H9 (cell line): ENCODE measurements around the gene COL4A1. TPM values are rescaled to one million over a fixed set of nuclear protein-coding genes. Genes with fewer than 3 reads are reported as not detected.

Experiments
- DNase-seq: peaks from one replicate; pipeline ENCODE4 v3.0.0-alpha.2; 2017
- H2AFZ ChIP-seq: one replicate; pipeline ENCODE4 v1.6.1; 2013; ENCODE audit warnings: mild to moderate bottlenecking, low read length, control low read depth, moderate library complexity
- H2AK5ac ChIP-seq: 2 replicates; pipeline ENCODE4 v1.6.1; 2013; ENCODE audit warnings: low read length, control low read depth, mixed read lengths; ENCODE audit not compliant: insufficient read length
- H2BK120ac ChIP-seq: one replicate; pipeline ENCODE4 v1.6.1; 2013; ENCODE audit warnings: low read depth, mild to moderate bottlenecking, low read length, control low read depth, inconsistent platforms; ENCODE audit not compliant: poor library complexity, severe bottlenecking
- H2BK12ac ChIP-seq: 2 replicates; pipeline ENCODE4 v1.6.1; 2013; ENCODE audit warnings: low read length, control low read depth, mixed read lengths, low read depth; ENCODE audit not compliant: insufficient read length
- H2BK15ac ChIP-seq: 2 replicates; pipeline ENCODE4 v1.6.1; 2013; ENCODE audit warnings: low read depth, low read length, control low read depth
- H2BK20ac ChIP-seq: one replicate; pipeline ENCODE4 v1.6.1; 2013; ENCODE audit warnings: low read depth, mild to moderate bottlenecking, low read length, control low read depth, inconsistent platforms; ENCODE audit not compliant: poor library complexity, severe bottlenecking
- H2BK5ac ChIP-seq: 2 replicates; pipeline ENCODE4 v1.6.1; 2013; ENCODE audit warnings: low read length, control low read depth, mixed read lengths; ENCODE audit not compliant: insufficient read length
- H3K14ac ChIP-seq: 2 replicates; pipeline ENCODE4 v1.6.1; 2013; ENCODE audit warnings: low read length, control low read depth; ENCODE audit not compliant: insufficient read depth
- H3K18ac ChIP-seq: 2 replicates; pipeline ENCODE4 v1.6.1; 2013; ENCODE audit warnings: low read depth, mild to moderate bottlenecking, mixed read lengths, low read length, control low read depth; ENCODE audit not compliant: insufficient read length
- H3K23ac ChIP-seq: 2 replicates; pipeline ENCODE4 v1.6.1; 2013; ENCODE audit warnings: low read length, control low read depth, mixed read lengths, low read depth; ENCODE audit not compliant: insufficient read length
- H3K23me2 ChIP-seq: 2 replicates; pipeline ENCODE4 v1.6.1; 2013; ENCODE audit warnings: low read depth, mild to moderate bottlenecking, mixed read lengths, low read length, control low read depth; ENCODE audit not compliant: insufficient read length, poor library complexity, severe bottlenecking
- H3K27ac ChIP-seq: 2 replicates; pipeline ENCODE4 v1.5.1; 2013; ENCODE audit warnings: low read length, control low read depth, mixed read lengths, low read depth; ENCODE audit not compliant: insufficient read length
- H3K27me3 ChIP-seq: 2 replicates; pipeline ENCODE4 v1.6.1; 2013; ENCODE audit warnings: low read length, control low read depth, inconsistent platforms; ENCODE audit not compliant: insufficient read depth
- H3K4ac ChIP-seq: 2 replicates; pipeline ENCODE4 v1.6.1; 2013; ENCODE audit warnings: low read depth, mild to moderate bottlenecking, control low read depth, inconsistent platforms, low read length, moderate library complexity
- H3K4me1 ChIP-seq: 2 replicates; pipeline ENCODE4 v1.6.1; 2013; ENCODE audit warnings: low read length, control low read depth, inconsistent platforms; ENCODE audit not compliant: insufficient read depth
- H3K4me2 ChIP-seq: 2 replicates; pipeline ENCODE4 v1.6.1; 2013; ENCODE audit warnings: low read length, control low read depth, mixed read lengths; ENCODE audit not compliant: insufficient read length, insufficient read depth
- H3K56ac ChIP-seq: 2 replicates; pipeline ENCODE4 v1.6.1; 2013; ENCODE audit warnings: low read depth, mild to moderate bottlenecking, mixed read lengths, low read length, control low read depth; ENCODE audit not compliant: insufficient read length
- H3K79me1 ChIP-seq: 2 replicates; pipeline ENCODE4 v1.6.1; 2013; ENCODE audit warnings: low read depth, mild to moderate bottlenecking, moderate library complexity, low read length, control low read depth, inconsistent platforms; ENCODE audit not compliant: insufficient read depth, poor library complexity, severe bottlenecking
- H3K79me2 ChIP-seq: 2 replicates; pipeline ENCODE4 v1.6.1; 2013; ENCODE audit warnings: low read length, control low read depth, inconsistent platforms; ENCODE audit not compliant: insufficient read depth
- H3K9ac ChIP-seq: 2 replicates; pipeline ENCODE4 v1.6.1; 2013; ENCODE audit warnings: low read length, control low read depth, mixed read lengths; ENCODE audit not compliant: insufficient read length; ENCODE audit errors: extremely low read depth
- H3K9me3 ChIP-seq: one replicate; pipeline ENCODE4 v1.6.1; 2013; ENCODE audit warnings: low read depth, low read length, inconsistent platforms; ENCODE audit not compliant: control insufficient read depth
- H3T11ph ChIP-seq: one replicate; pipeline ENCODE4 v1.6.1; 2013; ENCODE audit warnings: mild to moderate bottlenecking, low read length, control low read depth, inconsistent platforms
- H4K20me1 ChIP-seq: one replicate; pipeline ENCODE4 v1.6.1; 2013; ENCODE audit not compliant: control insufficient read depth, insufficient read length, insufficient read depth
- H4K5ac ChIP-seq: 2 replicates; pipeline ENCODE4 v1.6.1; 2013; ENCODE audit warnings: low read depth, mild to moderate bottlenecking, mixed read lengths, low read length, control low read depth; ENCODE audit not compliant: insufficient read length
- H4K8ac ChIP-seq: replicated peaks from 2 replicates; pipeline ENCODE4 v1.6.1; 2013; ENCODE audit warnings: low read length, control low read depth, mixed read lengths, low read depth; ENCODE audit not compliant: insufficient read length
- H4K91ac ChIP-seq: 2 replicates; pipeline ENCODE4 v1.6.1; 2013; ENCODE audit warnings: low read depth, mild to moderate bottlenecking, moderate library complexity, mixed read lengths, low read length, control low read depth; ENCODE audit not compliant: insufficient read length
- H3K27ac Mint-ChIP-seq, 3 experiments: 2 replicates in 2 of 3; 3 replicates in 1 of 3; pipeline ENCODE4 v1.8.0; 2020 to 2021; ENCODE audit warnings: mixed read lengths in 3 of 3, mild to moderate bottlenecking in 1 of 3, moderate library complexity in 1 of 3
- H3K27me3 Mint-ChIP-seq: 2 replicates; pipeline ENCODE4 v1.8.0; 2021; ENCODE audit warnings: low read depth, mild to moderate bottlenecking, moderate library complexity, mixed read lengths
- H3K36me3 Mint-ChIP-seq, 3 experiments: 2 replicates in 2 of 3; 3 replicates in 1 of 3; pipeline ENCODE4 v1.8.0; 2020 to 2021; ENCODE audit warnings: low read depth in 3 of 3, mixed read lengths in 3 of 3; ENCODE audit not compliant: insufficient read depth in 1 of 3
- H3K4me1 Mint-ChIP-seq, 2 experiments: 2 replicates each; pipeline ENCODE4 v1.8.0; 2020; ENCODE audit warnings: mixed read lengths in 2 of 2
- H3K4me3 Mint-ChIP-seq, 2 experiments: 2 replicates in 1 of 2; 3 replicates in 1 of 2; pipeline ENCODE4 v1.8.0; 2020 to 2021; ENCODE audit warnings: mild to moderate bottlenecking in 2 of 2, mixed read lengths in 2 of 2, moderate library complexity in 1 of 2
- H3K9me3 Mint-ChIP-seq, 2 experiments: 2 replicates in 1 of 2; 3 replicates in 1 of 2; pipeline ENCODE4 v1.8.0; 2020; ENCODE audit warnings: mild to moderate bottlenecking in 2 of 2, mixed read lengths in 2 of 2, moderate library complexity in 1 of 2
- CTCF ChIP-seq: fragments of 200-600 bp; sonication (generic); conservative IDR thresholded peaks from 3 replicates; pipeline ENCODE4 v1.8.0; 2021; ENCODE audit warnings: antibody characterized with exemption, mild to moderate bottlenecking
- WGBS: extraction: QIAGEN DNeasy Blood & Tissue Kit; methylation state at CpG from one replicate; pipeline ENCODE4 v1.1.7; 2013; ENCODE audit warnings: missing lambda C conversion rate, low lambda C conversion rate, mixed read lengths; ENCODE audit not compliant: insufficient read length; ENCODE audit errors: extremely low coverage; 5-methylcytosine and 5-hydroxymethylcytosine counted together
- total RNA-seq: library from RNA; stranded (reverse); gene quantifications from 2 replicates; pipeline ENCODE4 v1.2.1, GENCODE V29; 2021

Gene COL4A1
- total RNA-seq, 1 experiment from 2014 or later = 73.1 TPM

GRCh38 chr13:110301606-110302553 lies 5.1 kb downstream of the COL4A1 start:
- Histone ChIP-seq H3K23me2 (no peaks in the 10 kb centered on the region), H4K20me1 (no peaks in the 10 kb centered on the region), H4K8ac (no peak overlapping the region), H3T11ph (no peak overlapping the region), H3K9me3 (no peaks in the 10 kb centered on the region), H3K18ac (no peak overlapping the region), H3K23ac (no peak overlapping the region), H4K5ac (no peak overlapping the region), H2BK12ac (no peak overlapping the region), H2BK5ac (no peak overlapping the region), H2BK15ac (no peak overlapping the region), H2AFZ (no peak overlapping the region), H3K56ac (no peak overlapping the region), H3K27ac (no peak overlapping the region), H2AK5ac (no peak overlapping the region), H3K4me2 (no peak overlapping the region), H3K4me1 (no peaks in the 10 kb centered on the region; the same call in 1 of the 2 replicates), H4K91ac (no peak overlapping the region), H2BK120ac (no peak overlapping the region), H3K79me1 (no peaks in the 10 kb centered on the region), H3K9ac (no peak overlapping the region), H3K14ac (no peak overlapping the region), H3K27me3 (no peaks in the 10 kb centered on the region), H3K79me2 (peaks cover 2% of the 10 kb centered on the region; the same call in 1 of the 2 replicates), H2BK20ac (no peak overlapping the region), H3K4ac (no peak overlapping the region)
- WGBS = no CpG with 5 or more reads among the region's 21 CpGs
- DNase-seq = no peak
- Mint-ChIP-seq H3K9me3 (no peaks in the 10 kb centered on the region; a peak in 1 of 5 replicates), H3K4me1 (peaks cover 43 to 46% of the 10 kb centered on the region in 2 experiments), H3K36me3 (peaks cover 0 to 2% (median 2%) of the 10 kb centered on the region in 3 experiments; a peak in 5 of 7 replicates), H3K27me3 (peaks cover 23% of the 10 kb centered on the region), H3K4me3 (no peak overlapping the region), H3K27ac (no peak overlapping the region)
- no peak for TF ChIP-seq CTCF
